Retinal pigment epithelial cell (primary cell): Measurements from ENCODE around the gene PPP1R3G.
A peak's percentile ranks its signal among the peaks of the same experiment; 100 is the strongest.

ENCODE experiments used
- DNase-seq: peaks from one replicate; pipeline ENCODE4 v3.0.0-alpha.2; 2010; ENCODE audit warnings: low read depth
- H3K4me3 ChIP-seq: 2 replicates; pipeline ENCODE4 v1.5.1; 2011; ENCODE audit warnings: mild to moderate bottlenecking, low read length, control low read depth, moderate library complexity
- CTCF ChIP-seq: conservative IDR thresholded peaks from 2 replicates; pipeline ENCODE4 v1.5.1; 2011; ENCODE audit warnings: low read depth, low read length, control low read depth, inconsistent platforms

Gene PPP1R3G

GRCh38 chr6:5081182-5081581, 4.0 kb upstream of the PPP1R3G start:
- no peak for DNase-seq
- no peak overlapping the region for H3K4me3 ChIP-seq
- TF ChIP-seq CTCF, result no peak

- DNase-seq, result no peak
- no peak for TF ChIP-seq CTCF
- H3K4me3 ChIP-seq, result no peak overlapping the region
Measured at GRCh38 chr6:5081955-5082354, 3.2 kb upstream of the PPP1R3G start.

GRCh38 chr6:5082487-5083306, 2.4 kb upstream of the PPP1R3G start:
- TF ChIP-seq CTCF, result no peak
- no peak for DNase-seq
- H3K4me3 ChIP-seq, result no peak overlapping the region

- H3K4me3 ChIP-seq, result no peak overlapping the region
- TF ChIP-seq CTCF, result no peak
- DNase-seq, result no peak
Measured at GRCh38 chr6:5083307-5083583, 1.9 kb upstream of the PPP1R3G start.

- TF ChIP-seq CTCF, result no peak
- no peak for DNase-seq
- no peak overlapping the region for H3K4me3 ChIP-seq
Measured at GRCh38 chr6:5083813-5084359, 1.3 kb upstream of the PPP1R3G start.

- TF ChIP-seq CTCF, result no peak
- H3K4me3 ChIP-seq, result peak overlapping the region; percentile 57
- DNase-seq, result no peak
Measured at GRCh38 chr6:5084360-5084780, 771 bp upstream of the PPP1R3G start.

- peak overlapping the region; percentile 57 for H3K4me3 ChIP-seq
- DNase-seq, result no peak
- TF ChIP-seq CTCF, result no peak
Measured at GRCh38 chr6:5085648-5086293, 630 bp downstream of the PPP1R3G start.
